DMS79 (cell line): ENCODE results near the gene BCL2L12.

Experiments
- DNase-seq: peaks from one replicate; lab custom pipeline; 2025; lab: John Stamatoyannopoulos, UW

The BCL2L12 gene

GRCh38 chr19:49664171-49665035 lies 1.3 kb upstream of the BCL2L12 start:
- DNase-seq, result peak; percentile 87

GRCh38 chr19:49665036-49665350 lies 740 bp upstream of the BCL2L12 start:
- no peak for DNase-seq

- no peak for DNase-seq
These were observed 349 bp downstream of the BCL2L12 start for GRCh38 chr19:49666120-49666444.

GRCh38 chr19:49667473-49667872 lies 1.7 kb downstream of the BCL2L12 start:
- no peak for DNase-seq

- DNase-seq, result no peak
These were observed 3.8 kb downstream of the BCL2L12 start for GRCh38 chr19:49669516-49669915.

GRCh38 chr19:49672131-49672919 lies 6.6 kb downstream of the BCL2L12 start:
- peak; percentile 71 for DNase-seq

- peak; percentile 61 for DNase-seq
These were observed 10.5 kb downstream of the BCL2L12 start for GRCh38 chr19:49676136-49676783.

GRCh38 chr19:49676784-49677230 lies 11.1 kb downstream of the BCL2L12 start:
- DNase-seq, result peak; percentile 100

- no peak for DNase-seq
These were observed 11.6 kb downstream of the BCL2L12 start, which contains the start of gene PRMT1 for GRCh38 chr19:49677231-49677900. Gene PRMT1, plus strand, starts transcription at chr19:49677271. Its CDS starts 10 bp downstream, at chr19:49677281.

GRCh38 chr19:49677901-49678674 lies 12.4 kb downstream of the BCL2L12 start:
- peak; percentile 56 for DNase-seq

GRCh38 chr19:49678985-49679770 lies 13.4 kb downstream of the BCL2L12 start:
- DNase-seq, result no peak

GRCh38 chr19:49679771-49680413 lies 14.2 kb downstream of the BCL2L12 start:
- DNase-seq, result no peak

- peak; percentile 71 for DNase-seq
These were observed 15.0 kb downstream of the BCL2L12 start for GRCh38 chr19:49680421-49681351.

- DNase-seq, result no peak
These were observed 16.1 kb downstream of the BCL2L12 start for GRCh38 chr19:49681830-49682229.

- DNase-seq, result no peak
These were observed 16.5 kb downstream of the BCL2L12 start for GRCh38 chr19:49682274-49682673.

- no peak for DNase-seq
These were observed 18.1 kb downstream of the BCL2L12 start for GRCh38 chr19:49683814-49684250.

- DNase-seq, result no peak
These were observed 18.7 kb downstream of the BCL2L12 start for GRCh38 chr19:49684251-49684982.

- no peak for DNase-seq
These were observed 19.3 kb downstream of the BCL2L12 start for GRCh38 chr19:49684983-49685553.
